Measurements from ENCODE around the gene IL13RA2.

- peak; percentile 21; the same call in 1 of the 2 replicates for TF ChIP-seq CTCF (conservative IDR thresholded peaks at IDR 0.05; ENCODE audit: low read length)
- no peak for TF ChIP-seq EZH2phosphoT487 (IDR thresholded peaks at IDR 0.05; ENCODE audit: borderline replicate concordance)
These were observed 728 bp upstream of the IL13RA2 start for GRCh38 chrX:115018040-115018647.

All from Loucy (cell line).